GM23248 (cell line): Measurements from ENCODE around the gene CDC34. TPM values are rescaled to one million over a fixed set of nuclear protein-coding genes. Genes with fewer than 3 reads are reported as not detected.

Experiments
- DNase-seq: peaks from one replicate; pipeline ENCODE4 v3.0.0-alpha.2; 2015
- H2AFZ ChIP-seq: fragments of 200-600 bp; sonication (generic); 2 replicates; pipeline ENCODE4 v1.6.1; 2016; ENCODE audit warnings: antibody characterized with exemption
- H3F3A ChIP-seq: fragments of 200-600 bp; sonication (generic); 2 replicates; pipeline ENCODE4 v1.6.1; 2016; ENCODE audit warnings: mild to moderate bottlenecking, antibody characterized with exemption, mixed run types; ENCODE audit not compliant: insufficient read depth
- H3K27ac ChIP-seq: fragments of 200-600 bp; sonication (generic); 2 replicates; pipeline ENCODE4 v1.5.1; 2016; ENCODE audit warnings: mild to moderate bottlenecking
- H3K27me3 ChIP-seq: fragments of 200-600 bp; sonication (generic); replicated peaks from 2 replicates; pipeline ENCODE4 v1.6.1; 2016; ENCODE audit warnings: mild to moderate bottlenecking; ENCODE audit not compliant: insufficient read depth
- H3K36me3 ChIP-seq: fragments of 200-600 bp; sonication (generic); 2 replicates; pipeline ENCODE4 v1.6.1; 2016; ENCODE audit warnings: low read depth, mild to moderate bottlenecking
- H3K4me1 ChIP-seq: fragments of 200-600 bp; sonication (generic); 2 replicates; pipeline ENCODE4 v1.6.1; 2016; ENCODE audit warnings: mild to moderate bottlenecking; ENCODE audit not compliant: insufficient read depth
- H3K4me2 ChIP-seq: fragments of 200-600 bp; sonication (generic); one replicate; pipeline ENCODE4 v1.6.1; 2016; ENCODE audit warnings: mild to moderate bottlenecking; ENCODE audit not compliant: unreplicated experiment
- H3K4me3 ChIP-seq: fragments of 200-600 bp; sonication (generic); 2 replicates; pipeline ENCODE4 v1.5.1; 2016; ENCODE audit warnings: mild to moderate bottlenecking
- H3K79me2 ChIP-seq: fragments of 200-600 bp; sonication (generic); 2 replicates; pipeline ENCODE4 v1.6.1; 2016; ENCODE audit warnings: mild to moderate bottlenecking; ENCODE audit not compliant: insufficient read depth
- H3K9ac ChIP-seq: fragments of 200-600 bp; sonication (generic); 2 replicates; pipeline ENCODE4 v1.6.1; 2016; ENCODE audit warnings: mild to moderate bottlenecking
- H3K9me2 ChIP-seq: fragments of 200-600 bp; sonication (generic); 2 replicates; pipeline ENCODE4 v1.6.1; 2016; ENCODE audit warnings: mixed run types, mild to moderate bottlenecking, moderate library complexity; ENCODE audit not compliant: insufficient read depth
- H3K9me3 ChIP-seq: fragments of 200-600 bp; sonication (generic); one replicate; pipeline ENCODE4 v1.6.1; 2017; ENCODE audit warnings: low read depth
- H4K20me1 ChIP-seq: fragments of 200-600 bp; sonication (generic); 2 replicates; pipeline ENCODE4 v1.6.0; 2016; ENCODE audit not compliant: insufficient read depth
- EZH2 ChIP-seq: fragments of 200-600 bp; sonication (generic); IDR thresholded peaks from 2 replicates; pipeline ENCODE4 v1.6.1; 2018; ENCODE audit warnings: antibody characterized with exemption, mild to moderate bottlenecking; ENCODE audit not compliant: insufficient read depth, poor library complexity, severe bottlenecking
- EZH2phosphoT487 ChIP-seq: fragments of 200-600 bp; sonication (generic); IDR thresholded peaks from 2 replicates; pipeline ENCODE4 v1.6.1; 2018; ENCODE audit warnings: antibody characterized with exemption, moderate library complexity, mild to moderate bottlenecking, low read depth; ENCODE audit not compliant: insufficient read depth
- WGBS, 2 experiments: methylation state at CpG; one replicate each; pipeline ENCODE4 v1.1.6; 2015 to 2017; ENCODE audit warnings: low lambda C conversion rate in 2 of 2, low coverage in 1 of 2; ENCODE audit errors: missing lambda C conversion rate in 2 of 2; 5-methylcytosine and 5-hydroxymethylcytosine counted together
- in situ Hi-C: fragments of 300-500 bp; cut with MboI; formaldehyde crosslinking; loops from 2 replicates; pipeline ENCODE4 v1.15.0; 2020
- polyA plus RNA-seq: library from polyadenylated mRNA; unstranded; fragments of >200 nt; fragmentation: Nextera tagmentation; extraction: Ambion mirVana; gene quantifications from 2 replicates; pipeline ENCODE4 v1.2.1, GENCODE V29; 2016
- total RNA-seq: library from RNA; depleted of rRNA; stranded (reverse); fragments of >200 nt; shearing (Covaris generic); gene quantifications from 2 replicates; pipeline ENCODE4 v1.2.3, GENCODE V29; 2014

The CDC34 gene
- total and polyA plus RNA-seq, 2 experiments from 2014 or later, result 46.4 to 50.8 TPM

DNA sequence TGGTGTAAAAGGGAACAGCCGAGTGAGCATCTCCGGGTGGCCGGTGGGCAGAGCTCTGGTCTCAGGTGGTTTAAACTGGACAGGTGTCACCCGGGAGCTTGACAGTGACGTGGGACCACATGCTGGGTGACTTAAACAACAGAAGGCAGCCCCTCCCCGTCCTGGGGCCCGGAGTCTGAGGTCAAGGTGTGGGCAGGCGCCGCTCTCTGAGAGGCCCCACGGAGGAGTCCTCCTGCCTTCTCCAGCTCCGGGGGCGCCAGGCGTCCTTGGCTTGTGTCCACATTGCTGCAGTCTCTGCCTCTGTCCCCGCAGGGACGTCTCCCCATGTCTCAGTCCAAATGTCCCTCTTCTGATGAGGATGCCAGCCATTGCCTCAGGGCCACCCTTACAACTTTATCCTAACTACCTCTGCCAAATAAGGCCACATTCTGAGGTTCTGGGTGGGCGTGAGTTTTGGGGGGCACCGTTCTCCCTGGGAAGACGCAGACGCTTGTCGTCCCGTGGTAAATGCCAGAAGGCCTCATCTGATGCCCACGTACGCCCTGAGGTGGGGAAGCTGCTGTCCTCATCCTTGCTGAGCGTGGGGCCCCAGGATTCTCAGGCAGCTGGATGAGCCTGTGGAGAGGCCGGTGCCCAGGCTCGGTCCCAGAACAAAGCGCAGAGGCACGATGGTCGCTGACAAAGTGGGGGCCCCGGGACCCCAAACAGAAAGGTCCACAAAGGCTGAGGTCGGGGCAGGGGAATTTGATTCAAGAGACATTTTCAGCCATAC lies 25.2 kb downstream of the CDC34 start:
- DNase-seq, result no peak
- Histone ChIP-seq H4K20me1 (no peaks in the 10 kb centered on the region), H3K9ac (no peak overlapping the region), H3K9me2 (no peaks in the 10 kb centered on the region), H3F3A (no peaks in the 10 kb centered on the region), H3K4me1 (no peaks in the 10 kb centered on the region), H3K4me2 (no peak overlapping the region), H3K4me3 (no peak overlapping the region), H3K27ac (no peak overlapping the region), H3K36me3 (no peaks in the 10 kb centered on the region), H3K9me3 (no peaks in the 10 kb centered on the region), H3K27me3 (no peaks in the 10 kb centered on the region), H3K79me2 (no peaks in the 10 kb centered on the region), H2AFZ (no peak overlapping the region)
- in situ Hi-C loops, result no loop called here
- WGBS, 2 experiments, result 71 to 72% methylated on average over 23 to 31 of the region's 31 CpGs
- TF ChIP-seq EZH2, result no peak
- TF ChIP-seq EZH2phosphoT487, result no peak

DNA sequence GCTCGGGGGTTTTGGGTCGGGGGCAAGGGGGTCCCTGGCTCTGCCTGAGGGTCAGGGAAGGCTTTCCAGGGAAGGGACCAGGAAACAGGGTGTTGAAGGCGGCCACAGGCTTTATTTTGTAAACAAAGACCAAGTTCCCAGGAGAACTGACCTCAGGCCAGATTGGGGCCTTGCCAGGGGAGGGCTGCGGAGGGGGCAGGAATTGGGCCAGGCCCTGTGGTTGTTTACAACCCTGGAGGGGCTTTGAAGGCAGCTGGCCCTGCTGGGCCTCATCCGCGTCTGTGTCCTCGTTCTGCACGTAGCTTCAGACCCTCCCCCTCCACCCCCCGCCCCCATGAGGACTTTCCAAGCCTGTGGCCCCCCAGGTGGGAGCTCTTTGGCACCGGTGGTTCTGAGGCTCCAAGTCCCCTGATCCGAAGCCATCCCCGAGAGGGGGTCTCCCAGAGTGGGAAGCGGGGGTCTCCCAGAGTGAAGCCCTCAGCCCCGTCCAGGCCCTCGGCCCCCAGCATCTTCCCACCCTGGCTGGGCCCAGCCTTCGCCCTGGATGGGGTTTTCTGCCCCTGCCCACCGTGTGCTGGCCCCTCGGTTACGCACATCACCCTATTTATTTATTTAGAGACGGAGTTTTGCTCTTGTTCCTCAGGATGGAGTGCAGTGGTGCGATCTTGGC lies 27.3 kb downstream of the CDC34 start:
- no peaks in the 10 kb centered on the region for H4K20me1 ChIP-seq
- no peak overlapping the region for H3K4me3 ChIP-seq
- no peak overlapping the region for H3K4me2 ChIP-seq
- no peaks in the 10 kb centered on the region for H3K36me3 ChIP-seq
- H3F3A ChIP-seq, result no peaks in the 10 kb centered on the region
- 48 to 55% methylated on average over 15 to 21 of the region's 21 CpGs for whole genome bisulfite sequencing, 2 experiments
- in situ Hi-C loops, result no loop called here
- H3K9me3 ChIP-seq, result no peaks in the 10 kb centered on the region
- no peaks in the 10 kb centered on the region for H3K4me1 ChIP-seq
- TF ChIP-seq EZH2 (no peak), EZH2phosphoT487 (no peak)
- no peaks in the 10 kb centered on the region for H3K79me2 ChIP-seq
- H3K27ac ChIP-seq, result no peak overlapping the region
- no peak for DNase-seq
- H3K9me2 ChIP-seq, result no peaks in the 10 kb centered on the region
- no peak overlapping the region for H3K9ac ChIP-seq
- no peak overlapping the region for H2AFZ ChIP-seq
- H3K27me3 ChIP-seq, result no peaks in the 10 kb centered on the region

DNA sequence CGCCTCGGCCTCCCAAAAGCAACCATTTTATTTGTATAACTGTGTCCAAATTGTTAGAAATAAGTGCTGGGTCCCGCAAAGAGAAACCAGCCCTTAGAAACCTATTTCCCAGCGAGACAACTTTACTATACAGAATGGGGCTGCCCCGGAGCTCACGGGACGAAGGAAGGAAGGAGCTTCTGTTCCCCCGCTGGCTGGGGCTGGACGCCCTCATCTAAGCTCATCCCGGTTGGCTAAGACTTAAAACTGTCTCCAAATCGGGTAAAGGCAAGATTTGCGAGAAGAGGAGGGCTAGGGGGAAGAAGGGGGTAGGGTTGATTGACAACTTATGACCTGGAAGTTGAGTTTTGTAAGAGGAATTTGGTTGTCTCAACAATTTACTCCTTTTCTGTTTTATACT lies 28.6 kb downstream of the CDC34 start:
- no peaks in the 10 kb centered on the region for H3K27me3 ChIP-seq
- H3K4me2 ChIP-seq, result no peak overlapping the region
- H3K9me2 ChIP-seq, result no peaks in the 10 kb centered on the region
- no peaks in the 10 kb centered on the region for H3K36me3 ChIP-seq
- H3K27ac ChIP-seq, result no peak overlapping the region
- no peak for DNase-seq
- H3K9me3 ChIP-seq, result no peaks in the 10 kb centered on the region
- no peak for TF ChIP-seq EZH2phosphoT487
- no peak for TF ChIP-seq EZH2
- H2AFZ ChIP-seq, result no peak overlapping the region
- in situ Hi-C loops, result no loop called here
- no peaks in the 10 kb centered on the region for H3K79me2 ChIP-seq
- H3K9ac ChIP-seq, result no peak overlapping the region
- H3F3A ChIP-seq, result no peaks in the 10 kb centered on the region
- 72 to 73% methylated on average over 12 of the region's 12 CpGs for WGBS, 2 experiments
- no peaks in the 10 kb centered on the region for H3K4me1 ChIP-seq
- H3K4me3 ChIP-seq, result no peak overlapping the region
- H4K20me1 ChIP-seq, result no peaks in the 10 kb centered on the region

DNA sequence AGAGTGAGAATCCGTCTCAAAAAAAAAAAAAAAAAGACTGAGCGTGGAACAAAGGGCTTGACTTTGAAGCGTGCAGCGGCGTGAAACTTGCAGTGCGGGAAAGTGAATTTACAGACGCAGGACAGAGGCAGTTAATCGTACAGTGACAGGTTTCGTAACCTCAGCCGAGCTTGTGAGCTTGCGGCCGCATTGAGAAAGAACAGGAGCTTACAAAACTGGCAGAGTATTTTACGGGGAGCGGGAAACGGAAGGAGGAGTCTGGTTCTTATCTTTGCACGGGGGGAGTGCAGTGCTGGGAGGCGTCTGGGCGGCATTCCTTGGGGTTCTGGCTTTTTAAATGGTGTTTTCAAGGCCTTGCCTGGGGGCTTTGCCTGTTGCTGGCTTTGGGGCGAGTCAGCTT lies 34.8 kb downstream of the CDC34 start:
- Histone ChIP-seq H3K4me1 (0 out of 2 replicates have a peak, but pooled peaks cover 3% of the 10 kb centered on the region), H3K9ac (no peak overlapping the region), H3K4me2 (no peak overlapping the region), H4K20me1 (no peaks in the 10 kb centered on the region), H3K36me3 (no peaks in the 10 kb centered on the region), H3K4me3 (no peak overlapping the region), H2AFZ (no peak overlapping the region), H3K79me2 (no peaks in the 10 kb centered on the region), H3K9me2 (no peaks in the 10 kb centered on the region), H3K27ac (no peak overlapping the region), H3K27me3 (no peaks in the 10 kb centered on the region), H3F3A (0 out of 2 replicates have a peak, but pooled peaks cover under 1% of the 10 kb centered on the region), H3K9me3 (no peaks in the 10 kb centered on the region)
- 31 to 33% methylated on average over 18 to 19 of the region's 19 CpGs for WGBS, 2 experiments
- TF ChIP-seq EZH2, result no peak
- no peak for TF ChIP-seq EZH2phosphoT487
- peak; percentile 56 for DNase-seq
- in situ Hi-C loops, result no loop called here
